ENCODE results near the gene SLC27A5. TPM values are rescaled to one million over a fixed set of nuclear protein-coding genes. Genes with fewer than 3 reads are reported as not detected.

SLC27A5 gene
- total RNA-seq, 2 experiments from 2014 or later = 21.7 to 26.6 TPM

GRCh38 chr19:58550362-58551122 lies 38.8 kb upstream of the SLC27A5 start:
- TF ChIP-seq CTCF (IDR thresholded peaks at IDR 0.05) = no peak
- Mint-ChIP-seq H3K27ac (no peak overlapping the region), H3K4me1 (ENCODE audit: low read depth) (peaks cover 48% of the 10 kb centered on the region), H3K27me3 (no peaks in the 10 kb centered on the region), H3K36me3 (ENCODE audit: low read depth) (peaks cover 82% of the 10 kb centered on the region), H3K4me3 (no peak overlapping the region), H3K9me3 (no peaks in the 10 kb centered on the region)
- intact Hi-C loops (cut with micrococcal nuclease) = no loop called here
- ChIA-PET POLR2A (interaction anchor here (1.6 to 13.1 kb wide), 3 partner anchors 13 to 34 kb away, joined by 5 to 164 read pairs (median 35); partner anchors contain the start of gene ZBTB45), CTCF (no interaction called here)
- ATAC-seq (no peak), DNase-seq (no peak)

GRCh38 chr19:58549664-58550361 lies 38.0 kb upstream of the SLC27A5 start:
- DNase-seq (no peak), ATAC-seq (no peak)
- no peaks in the 10 kb centered on the region for H3K27me3 Mint-ChIP-seq
- no peak overlapping the region for H3K4me3 Mint-ChIP-seq
- ChIA-PET CTCF (no interaction called here), POLR2A (interaction anchor here (0.8 to 13.1 kb wide), 4 partner anchors 7 to 33 kb away, joined by 4 to 164 read pairs (median 4); partner anchors contain the start of gene ZBTB45)
- no peak for TF ChIP-seq CTCF (IDR thresholded peaks at IDR 0.05)
- peak overlapping the region; percentile 10 for H3K27ac Mint-ChIP-seq
- no peaks in the 10 kb centered on the region for H3K9me3 Mint-ChIP-seq
- intact Hi-C loops (cut with micrococcal nuclease) = no loop called here
- H3K4me1 Mint-ChIP-seq (ENCODE audit: low read depth) = peaks cover 42% of the 10 kb centered on the region
- H3K36me3 Mint-ChIP-seq (ENCODE audit: low read depth) = peaks cover 83% of the 10 kb centered on the region

DNA sequence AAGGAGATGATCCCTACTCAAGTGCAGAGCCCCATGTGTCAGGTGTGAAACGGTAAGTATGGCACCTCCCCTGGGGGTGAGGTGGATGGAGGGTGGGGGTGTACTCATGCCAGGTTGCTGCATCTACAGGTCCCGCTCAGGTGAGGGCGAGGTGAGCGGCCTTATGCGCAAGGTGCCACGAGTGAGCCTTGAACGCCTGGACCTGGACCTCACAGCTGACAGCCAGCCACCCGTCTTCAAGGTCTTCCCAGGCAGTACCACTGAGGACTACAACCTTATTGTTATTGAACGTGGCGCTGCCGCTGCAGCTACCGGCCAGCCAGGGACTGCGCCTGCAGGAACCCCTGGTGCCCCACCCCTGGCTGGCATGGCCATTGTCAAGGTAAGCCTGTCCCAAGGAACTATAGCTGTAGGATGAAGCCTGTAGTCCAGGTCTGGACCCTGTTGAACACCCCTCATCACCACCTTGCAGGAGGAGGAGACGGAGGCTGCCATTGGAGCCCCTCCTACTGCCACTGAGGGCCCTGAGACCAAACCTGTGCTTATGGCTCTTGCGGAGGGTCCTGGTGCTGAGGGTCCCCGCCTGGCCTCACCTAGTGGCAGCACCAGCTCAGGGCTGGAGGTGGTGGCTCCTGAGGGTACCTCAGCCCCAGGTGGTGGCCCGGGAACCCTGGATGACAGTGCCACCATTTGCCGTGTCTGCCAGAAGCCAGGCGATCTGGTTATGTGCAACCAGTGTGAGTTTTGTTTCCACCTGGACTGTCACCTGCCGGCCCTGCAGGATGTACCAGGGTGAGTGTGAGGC lies 37.3 kb upstream of the SLC27A5 start:
- Mint-ChIP-seq H3K36me3 (ENCODE audit: low read depth) (peaks cover 77% of the 10 kb centered on the region), H3K4me3 (no peak overlapping the region)

More for the DNA sequence above, 37.3 kb upstream of the SLC27A5 start:
- Mint-ChIP-seq H3K27ac (no peak overlapping the region), H3K27me3 (no peaks in the 10 kb centered on the region), H3K9me3 (no peaks in the 10 kb centered on the region), H3K4me1 (ENCODE audit: low read depth) (peaks cover 40% of the 10 kb centered on the region)
- intact Hi-C loops (cut with micrococcal nuclease) = no loop called here
- DNase-seq (no peak), ATAC-seq (no peak)
- no peak for TF ChIP-seq CTCF (IDR thresholded peaks at IDR 0.05)
- ChIA-PET CTCF (no interaction called here), POLR2A (interaction anchor here (0.8 to 13.1 kb wide), 4 partner anchors 8 to 32 kb away, joined by 4 to 164 read pairs (median 4); partner anchors contain the start of gene ZBTB45)

Data from activated CD8-positive, alpha-beta T cell treated with anti-CD3 and anti-CD28 coated beads for 36 hours (primary cell).